PC-9 (cell line): ENCODE data around the gene RSBN1. TPM values are rescaled to one million over a fixed set of nuclear protein-coding genes. Genes with fewer than 3 reads are reported as not detected.

Experiments used
- BruUV-seq: library from RNA; stranded (reverse); fragments of 400-500 nt; replicated peaks from 2 replicates; lab custom pipeline; 2021; lab: Mats Ljungman, UMichigan
- CTCF ChIA-PET: fragments of 300-600 bp; sonication (Branson Sonifier 250); formaldehyde crosslinking; loops from one replicate; lab custom pipeline; 2022; ENCODE audit warnings: antibody characterized with exemption; lab: Charles Lee
- POLR2A ChIA-PET: fragments of 300-600 bp; sonication (Branson Sonifier 250); formaldehyde crosslinking; loops from one replicate; lab custom pipeline; 2022; ENCODE audit warnings: antibody characterized with exemption; ENCODE audit not compliant: unreplicated experiment; lab: Charles Lee
- DNase-seq, 2 experiments: peaks; one replicate each; pipeline versions ENCODE4 v3.0.0 to v3.0.0-alpha.2; 2015 to 2022; ENCODE audit warnings: mixed read lengths in 1 of 2
- H2AFZ ChIP-seq: fragments of 200-600 bp; sonication (generic); 2 replicates; pipeline ENCODE4 v1.8.1; 2017; ENCODE audit warnings: antibody characterized with exemption
- H3F3A ChIP-seq: fragments of 200-600 bp; sonication (generic); 2 replicates; pipeline ENCODE4 v1.8.1; 2017; ENCODE audit warnings: antibody characterized with exemption, mild to moderate bottlenecking, low read depth; ENCODE audit not compliant: insufficient read depth
- H3K27ac ChIP-seq: fragments of 200-600 bp; sonication (generic); 2 replicates; pipeline ENCODE4 v1.6.1; 2016; ENCODE audit warnings: mixed run types
- H3K27me3 ChIP-seq: fragments of 200-600 bp; sonication (generic); 2 replicates; pipeline ENCODE4 v1.6.1; 2016; ENCODE audit warnings: low read depth, mixed run types; ENCODE audit not compliant: insufficient read depth
- H3K36me3 ChIP-seq: fragments of 200-600 bp; sonication (generic); 2 replicates; pipeline ENCODE4 v1.6.1; 2016; ENCODE audit warnings: low read depth, mixed run types
- H3K4me1 ChIP-seq: fragments of 200-600 bp; sonication (generic); replicated peaks from 2 replicates; pipeline ENCODE4 v1.6.1; 2016; ENCODE audit warnings: mixed run types; ENCODE audit not compliant: insufficient read depth
- H3K4me2 ChIP-seq: fragments of 200-600 bp; sonication (generic); 2 replicates; pipeline ENCODE4 v1.6.1; 2017; ENCODE audit warnings: mixed run types
- H3K4me3 ChIP-seq: fragments of 200-600 bp; sonication (generic); 2 replicates; pipeline ENCODE4 v1.6.1; 2016; ENCODE audit warnings: mixed run types
- H3K79me2 ChIP-seq: fragments of 200-600 bp; sonication (generic); 2 replicates; pipeline ENCODE4 v1.6.1; 2017; ENCODE audit warnings: low read depth, mixed run types
- H3K9me2 ChIP-seq: fragments of 200-600 bp; sonication (generic); 2 replicates; pipeline ENCODE4 v1.8.1; 2017; ENCODE audit warnings: mild to moderate bottlenecking; ENCODE audit not compliant: insufficient read depth
- H3K9me3 ChIP-seq: fragments of 200-600 bp; sonication (generic); 2 replicates; pipeline ENCODE4 v1.8.1; 2016; ENCODE audit warnings: low read depth; ENCODE audit not compliant: insufficient read depth
- H4K20me1 ChIP-seq: fragments of 200-600 bp; sonication (generic); 2 replicates; pipeline ENCODE4 v1.8.1; 2017; ENCODE audit not compliant: insufficient read depth
- EZH2 ChIP-seq: fragments of 200-600 bp; sonication (generic); IDR thresholded peaks from 2 replicates; pipeline ENCODE4 v1.8.0; 2017; ENCODE audit warnings: antibody characterized with exemption, low read depth
- intact Hi-C: fragments of 100-400 bp; cut with micrococcal nuclease; formaldehyde crosslinking; loops from one replicate; pipeline ENCODE4 v1.10.0; 2022; ENCODE audit not compliant: unreplicated experiment
- total RNA-seq: library from RNA; stranded (reverse); gene quantifications from 2 replicates; pipeline ENCODE4 v1.2.3, GENCODE V29; 2021
- TF ChIP-seq, protein P1 (sequence below): fragments of 200-600 bp; sonication (generic); conservative IDR thresholded peaks from 2 replicates; pipeline ENCODE4 v1.6.1; 2017; ENCODE audit warnings: mixed run types, antibody characterized with exemption, mild to moderate bottlenecking, moderate library complexity

Gene RSBN1
- total RNA-seq, 1 experiment from 2014 or later, result 12.3 TPM

DNA sequence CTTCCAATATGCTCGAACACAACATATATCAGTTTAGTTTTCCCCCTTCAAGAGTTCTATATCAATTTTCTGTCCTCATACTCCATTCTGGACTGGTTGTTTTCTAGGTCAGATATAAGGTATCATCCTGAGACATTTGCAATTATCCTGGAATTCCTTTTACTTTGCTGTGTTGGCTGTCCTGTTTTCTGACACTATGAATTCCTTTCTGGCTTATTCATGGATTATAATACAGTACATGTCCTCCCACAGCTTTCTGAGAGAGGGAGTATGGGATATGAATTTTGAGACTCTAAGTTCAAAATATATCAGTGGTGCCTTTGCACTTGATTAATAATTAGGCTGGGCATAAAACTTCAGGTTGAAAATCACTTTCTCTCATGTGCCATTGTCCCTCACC, 64.9 kb downstream of the RSBN1 start:
- intact Hi-C loops, result no loop called here
- Histone ChIP-seq H3K4me1 (no peaks in the 10 kb centered on the region), H3F3A (0 out of 2 replicates have a peak, but pooled peaks cover 9% of the 10 kb centered on the region), H3K27ac (no peak overlapping the region), H3K36me3 (peaks cover 14% of the 10 kb centered on the region; the same call in 1 of the 2 replicates), H3K4me2 (no peak overlapping the region), H3K4me3 (no peak overlapping the region), H3K79me2 (no peaks in the 10 kb centered on the region), H3K27me3 (no peaks in the 10 kb centered on the region), H4K20me1 (0 out of 2 replicates have a peak, but pooled peaks cover 2% of the 10 kb centered on the region), H3K9me2 (no peaks in the 10 kb centered on the region), H3K9me3 (no peaks in the 10 kb centered on the region), H2AFZ (no peak overlapping the region)
- POLR2A ChIA-PET, result interaction anchor here (0.7 kb wide), 1 partner anchor 1371 kb away, joined by 4 read pairs; no protein-coding TSS in a partner anchor
- CTCF ChIA-PET, result no interaction called here
- BruUV-seq, result no TSS peak
- no peak for TF ChIP-seq EZH2
- TF ChIP-seq, protein P1, sequence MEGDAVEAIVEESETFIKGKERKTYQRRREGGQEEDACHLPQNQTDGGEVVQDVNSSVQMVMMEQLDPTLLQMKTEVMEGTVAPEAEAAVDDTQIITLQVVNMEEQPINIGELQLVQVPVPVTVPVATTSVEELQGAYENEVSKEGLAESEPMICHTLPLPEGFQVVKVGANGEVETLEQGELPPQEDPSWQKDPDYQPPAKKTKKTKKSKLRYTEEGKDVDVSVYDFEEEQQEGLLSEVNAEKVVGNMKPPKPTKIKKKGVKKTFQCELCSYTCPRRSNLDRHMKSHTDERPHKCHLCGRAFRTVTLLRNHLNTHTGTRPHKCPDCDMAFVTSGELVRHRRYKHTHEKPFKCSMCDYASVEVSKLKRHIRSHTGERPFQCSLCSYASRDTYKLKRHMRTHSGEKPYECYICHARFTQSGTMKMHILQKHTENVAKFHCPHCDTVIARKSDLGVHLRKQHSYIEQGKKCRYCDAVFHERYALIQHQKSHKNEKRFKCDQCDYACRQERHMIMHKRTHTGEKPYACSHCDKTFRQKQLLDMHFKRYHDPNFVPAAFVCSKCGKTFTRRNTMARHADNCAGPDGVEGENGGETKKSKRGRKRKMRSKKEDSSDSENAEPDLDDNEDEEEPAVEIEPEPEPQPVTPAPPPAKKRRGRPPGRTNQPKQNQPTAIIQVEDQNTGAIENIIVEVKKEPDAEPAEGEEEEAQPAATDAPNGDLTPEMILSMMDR, result no peak
- no peak for DNase-seq

DNA sequence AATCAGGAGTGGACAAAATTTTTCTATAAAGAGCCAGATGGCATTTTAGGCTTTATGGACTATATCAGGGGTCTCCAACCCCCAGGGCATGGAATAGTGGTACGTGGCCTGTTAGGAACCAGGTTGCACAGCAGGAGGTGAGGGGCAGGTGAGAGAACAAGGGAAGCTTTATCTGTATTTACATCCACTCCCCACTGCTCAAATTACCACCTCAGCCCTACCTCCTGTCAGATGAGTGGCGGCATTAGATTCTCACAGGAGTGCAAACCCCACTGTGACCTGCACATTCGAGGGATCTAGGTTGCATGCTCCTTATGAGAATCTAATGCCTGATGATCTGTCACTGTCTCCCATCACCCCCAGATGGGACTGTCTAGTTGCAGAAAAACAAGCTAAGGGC, 66.9 kb downstream of the RSBN1 start:
- H4K20me1 ChIP-seq, result 0 out of 2 replicates have a peak, but pooled peaks cover 2% of the 10 kb centered on the region
- DNase-seq, result no peak
- no peak overlapping the region for H2AFZ ChIP-seq
- H3K79me2 ChIP-seq, result no peaks in the 10 kb centered on the region
- H3K9me3 ChIP-seq, result no peaks in the 10 kb centered on the region
- no peak overlapping the region for H3K4me2 ChIP-seq
- H3K9me2 ChIP-seq, result no peaks in the 10 kb centered on the region
- H3F3A ChIP-seq, result 0 out of 2 replicates have a peak, but pooled peaks cover 9% of the 10 kb centered on the region
- no peaks in the 10 kb centered on the region for H3K27me3 ChIP-seq
- no peak overlapping the region for H3K4me3 ChIP-seq
- TF ChIP-seq EZH2, result no peak
- H3K4me1 ChIP-seq, result no peaks in the 10 kb centered on the region
- CTCF ChIA-PET, result no interaction called here
- POLR2A ChIA-PET, result no interaction called here
- H3K27ac ChIP-seq, result no peak overlapping the region
- intact Hi-C loops, result no loop called here
- no TSS peak for BruUV-seq
- peaks cover 6% of the 10 kb centered on the region; the same call in 1 of the 2 replicates for H3K36me3 ChIP-seq

DNA sequence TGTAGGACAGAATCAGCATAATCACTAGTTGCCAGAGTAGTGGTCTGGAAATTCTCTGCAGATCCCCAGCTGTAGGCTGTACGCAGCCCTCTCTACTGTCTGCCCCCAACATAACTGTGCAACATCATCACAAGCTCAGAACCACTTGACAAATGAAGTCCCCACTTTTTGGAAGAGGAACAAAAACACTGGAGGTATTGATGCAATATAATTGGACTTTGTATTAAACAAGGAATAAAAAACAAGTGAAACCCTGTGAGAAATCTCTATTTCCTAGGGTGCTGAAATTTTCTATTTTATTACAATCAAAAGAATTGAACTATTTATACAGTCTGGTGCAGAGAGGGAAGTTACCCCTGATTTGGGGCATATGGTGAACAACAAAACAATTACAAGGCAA, 68.2 kb downstream of the RSBN1 start:
- H3K4me1 ChIP-seq, result no peaks in the 10 kb centered on the region
- intact Hi-C loops, result no loop called here
- no peaks in the 10 kb centered on the region; the same call in 1 of the 2 replicates for H3K36me3 ChIP-seq
- no peak overlapping the region for H3K4me2 ChIP-seq
- TF ChIP-seq EZH2, result no peak
- TF ChIP-seq, protein P1, result no peak
- no peak for DNase-seq
- H3K79me2 ChIP-seq, result no peaks in the 10 kb centered on the region
- no peak overlapping the region for H2AFZ ChIP-seq
- BruUV-seq, result no TSS peak
- 0 out of 2 replicates have a peak, but pooled peaks cover 5% of the 10 kb centered on the region for H3F3A ChIP-seq
- ChIA-PET CTCF (no interaction called here), POLR2A (no interaction called here)
- H3K9me3 ChIP-seq, result no peaks in the 10 kb centered on the region
- H3K4me3 ChIP-seq, result no peak overlapping the region
- no peaks in the 10 kb centered on the region for H3K9me2 ChIP-seq
- no peaks in the 10 kb centered on the region for H3K27me3 ChIP-seq
- H4K20me1 ChIP-seq, result 0 out of 2 replicates have a peak, but pooled peaks cover 2% of the 10 kb centered on the region
- no peak overlapping the region for H3K27ac ChIP-seq

DNA sequence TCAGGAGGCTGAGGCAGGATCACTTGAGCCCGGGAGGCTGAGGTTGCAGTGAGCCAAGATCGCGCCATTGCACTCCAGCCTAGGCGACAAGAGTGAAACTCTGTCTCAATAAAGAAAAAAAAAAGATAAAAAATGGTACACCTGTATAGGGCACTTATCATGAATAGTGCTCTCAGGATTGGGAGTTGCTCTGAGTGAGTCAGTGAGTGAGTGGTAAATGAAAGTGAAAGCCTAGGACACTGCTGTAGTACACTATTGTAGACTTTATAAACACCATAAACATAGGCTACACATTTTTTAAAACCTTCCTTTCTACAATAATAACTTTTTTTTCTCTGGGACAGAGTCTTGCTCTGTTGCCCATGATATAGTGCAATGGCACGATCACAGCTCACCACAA, 69.8 kb downstream of the RSBN1 start:
- no peak for DNase-seq

More for the DNA sequence above, 69.8 kb downstream of the RSBN1 start:
- ChIA-PET CTCF (no interaction called here), POLR2A (interaction anchor here (0.6 kb wide), 1 partner anchor 51 kb away, joined by 4 read pairs; no protein-coding TSS in a partner anchor)
- Histone ChIP-seq H3K36me3 (peaks cover 10% of the 10 kb centered on the region), H3K27me3 (no peaks in the 10 kb centered on the region), H3K9me3 (no peaks in the 10 kb centered on the region), H3F3A (no peaks in the 10 kb centered on the region), H4K20me1 (0 out of 2 replicates have a peak, but pooled peaks cover 2% of the 10 kb centered on the region), H3K4me3 (no peak overlapping the region), H3K4me1 (no peaks in the 10 kb centered on the region), H3K9me2 (no peaks in the 10 kb centered on the region), H3K4me2 (no peak overlapping the region), H3K79me2 (no peaks in the 10 kb centered on the region), H2AFZ (no peak overlapping the region), H3K27ac (no peak overlapping the region)
- no peak for TF ChIP-seq EZH2
- TF ChIP-seq, protein P1, result no peak
- intact Hi-C loops, result no loop called here
- BruUV-seq, result no TSS peak
